Left lung (tissue), 10 donors: ENCODE measurements around the gene TUBGCP3. TPM values are rescaled to one million over a fixed set of nuclear protein-coding genes. Genes with fewer than 3 reads are reported as not detected.
A peak's percentile ranks its signal among the peaks of the same experiment; 100 is the strongest.

Experiments used
- ATAC-seq: fragments of 200-7000 bp; cut with Tn5 transposase; one replicate; pipeline ENCODE4 v1.9.1; 2020; ENCODE audit warnings: moderate library complexity
- DNase-seq, 4 donors: peaks; one replicate each; pipeline ENCODE4 v3.0.0-alpha.2; 2013 to 2020
- H3K27ac ChIP-seq, 2 donors: fragments of 200-600 bp; sonication (generic) in 1 of 2; one replicate each; pipeline versions ENCODE4 v1.5.0 to v1.8.0; 2020 to 2021
- H3K27me3 ChIP-seq, 2 donors: fragments of 200-600 bp; sonication (generic) in 1 of 2; one replicate each; pipeline versions ENCODE4 v1.5.0 to v1.8.0; 2020 to 2021
- H3K36me3 ChIP-seq, 2 donors: fragments of 200-600 bp; sonication (generic) in 1 of 2; one replicate each; pipeline versions ENCODE4 v1.5.0 to v1.8.0; 2020 to 2021
- H3K4me1 ChIP-seq, 2 donors: fragments of 200-600 bp; one replicate each; pipeline ENCODE4 v1.8.0; 2021
- H3K4me3 ChIP-seq, 2 donors: fragments of 200-600 bp; sonication (generic) in 1 of 2; one replicate each; pipeline versions ENCODE4 v1.5.0 to v1.8.0; 2020 to 2021; ENCODE audit warnings: mild to moderate bottlenecking in 1 of 2
- H3K9me3 ChIP-seq, 2 donors: fragments of 200-600 bp; sonication (generic) in 1 of 2; one replicate each; pipeline versions ENCODE4 v1.5.0 to v1.8.0; 2020 to 2021
- intact Hi-C, 2 donors: fragments of 100-400 bp; cut with DNase I; formaldehyde crosslinking; loops; one replicate each; pipeline versions ENCODE4 v1.11.2 to v1.14.2; 2022
- polyA plus RNA-seq, 6 donors: library from polyadenylated mRNA; unstranded; fragments of 120-200 nt; gene quantifications; one replicate each; pipeline ENCODE4 v1.2.1, GENCODE V29; 2013; ENCODE audit not compliant: insufficient read length in 6 of 6
- total RNA-seq, 2 donors: library from RNA; stranded (reverse); fragmentation: NEBNext Ultra II Directional; extraction: Animal tissue kit (Norgen Biotek cat#: 25700); gene quantifications; one replicate each; pipeline ENCODE4 v1.2.1, GENCODE V29; 2021
- TF ChIP-seq, protein P1 (sequence below), 2 donors: fragments of 200-600 bp; sonication (generic) in 1 of 2; IDR thresholded peaks; one replicate each; pipeline versions ENCODE4 v1.5.0 to v1.8.0; 2021; ENCODE audit warnings: antibody characterized with exemption in 2 of 2
- donor health status: DM: no; HTN: yes; CAD: no.
- donor health status: DM: no; HTN: no; CAD: no.

The TUBGCP3 gene
- total and polyA plus RNA-seq, 8 donors: 26.8 to 42.7 (median 32.7) TPM

DNA sequence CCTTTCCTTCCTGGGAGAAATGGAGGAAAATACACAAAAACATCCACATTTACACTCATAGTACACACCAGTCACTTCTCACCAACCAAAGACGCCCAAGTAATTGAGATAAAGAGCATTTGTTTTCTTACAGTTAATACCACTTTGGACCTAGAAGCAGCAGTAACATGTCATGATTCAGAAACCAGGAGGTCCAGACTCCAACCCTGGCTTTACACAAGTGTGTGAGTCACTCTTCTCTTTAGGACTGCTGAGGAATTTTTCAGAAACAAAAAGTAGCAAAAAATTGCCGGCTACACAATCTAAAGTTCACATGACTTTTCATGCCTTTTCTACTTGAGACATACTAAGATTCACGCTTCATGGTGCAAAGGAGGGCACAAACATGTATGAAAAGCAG is 42.1 kb downstream of the TUBGCP3 start:
- ATAC-seq: peak; percentile 88
- H3K36me3 ChIP-seq: peaks cover 0 to 73% of the 10 kb centered on the region in 2 donors

DNA sequence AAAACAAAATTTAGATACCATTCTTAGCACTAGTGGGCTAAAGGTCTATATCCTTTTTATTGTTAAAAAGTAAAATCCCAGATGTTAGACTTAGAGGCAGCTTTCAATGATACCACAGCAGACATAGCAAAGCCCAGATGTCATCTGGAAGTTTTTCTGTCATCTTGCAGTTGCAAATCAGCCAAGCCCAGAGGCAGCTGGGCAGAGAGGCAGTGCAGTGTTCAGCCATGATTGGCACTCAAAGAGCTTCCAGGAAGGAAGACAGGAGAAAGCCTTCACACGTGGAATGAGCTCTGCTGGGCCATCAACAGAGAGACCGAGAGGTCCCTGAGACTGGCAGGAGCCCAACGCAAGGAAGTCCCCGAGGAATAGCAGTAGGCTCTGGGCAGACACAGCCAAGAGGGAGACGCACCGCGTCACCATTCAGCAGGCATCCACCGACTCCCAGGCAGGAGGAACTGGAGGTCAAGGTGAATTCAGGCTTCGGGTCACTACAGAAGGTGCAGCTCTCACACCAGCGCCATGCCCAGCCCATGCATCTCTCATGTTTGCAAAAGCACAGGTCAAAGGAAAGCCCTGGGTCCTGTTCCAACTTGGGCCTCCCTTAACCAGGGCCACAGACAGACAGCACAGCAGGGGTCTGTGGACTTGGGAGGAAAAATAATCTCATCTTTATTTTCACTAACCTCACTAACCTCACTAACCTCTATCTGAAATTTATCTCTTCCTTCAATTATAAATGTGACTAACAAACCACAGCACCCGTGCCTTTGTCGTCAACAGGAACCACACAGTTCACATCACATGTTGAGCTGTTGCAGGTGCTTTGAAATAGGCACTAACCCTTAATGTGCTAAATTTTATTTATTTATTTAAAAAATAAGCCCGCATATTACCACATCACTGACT is 54.9 kb downstream of the TUBGCP3 start:
- Histone ChIP-seq H3K27ac (no peak overlapping the region), H3K4me1 (no peaks in the 10 kb centered on the region), H3K27me3 (no peaks in the 10 kb centered on the region), H3K36me3 (peaks cover 0 to 5% of the 10 kb centered on the region in 2 donors), H3K9me3 (no peaks in the 10 kb centered on the region), H3K4me3 (no peak overlapping the region)
- TF ChIP-seq, protein P1, sequence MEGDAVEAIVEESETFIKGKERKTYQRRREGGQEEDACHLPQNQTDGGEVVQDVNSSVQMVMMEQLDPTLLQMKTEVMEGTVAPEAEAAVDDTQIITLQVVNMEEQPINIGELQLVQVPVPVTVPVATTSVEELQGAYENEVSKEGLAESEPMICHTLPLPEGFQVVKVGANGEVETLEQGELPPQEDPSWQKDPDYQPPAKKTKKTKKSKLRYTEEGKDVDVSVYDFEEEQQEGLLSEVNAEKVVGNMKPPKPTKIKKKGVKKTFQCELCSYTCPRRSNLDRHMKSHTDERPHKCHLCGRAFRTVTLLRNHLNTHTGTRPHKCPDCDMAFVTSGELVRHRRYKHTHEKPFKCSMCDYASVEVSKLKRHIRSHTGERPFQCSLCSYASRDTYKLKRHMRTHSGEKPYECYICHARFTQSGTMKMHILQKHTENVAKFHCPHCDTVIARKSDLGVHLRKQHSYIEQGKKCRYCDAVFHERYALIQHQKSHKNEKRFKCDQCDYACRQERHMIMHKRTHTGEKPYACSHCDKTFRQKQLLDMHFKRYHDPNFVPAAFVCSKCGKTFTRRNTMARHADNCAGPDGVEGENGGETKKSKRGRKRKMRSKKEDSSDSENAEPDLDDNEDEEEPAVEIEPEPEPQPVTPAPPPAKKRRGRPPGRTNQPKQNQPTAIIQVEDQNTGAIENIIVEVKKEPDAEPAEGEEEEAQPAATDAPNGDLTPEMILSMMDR (IDR thresholded peaks at IDR 0.05): no peak
- no peak for ATAC-seq
- no peak for DNase-seq
- intact Hi-C loops: no loop called here

More for the DNA sequence above, 42.1 kb downstream of the TUBGCP3 start:
- H3K27ac ChIP-seq: no peak overlapping the region
- TF ChIP-seq, protein P1 (IDR thresholded peaks at IDR 0.05): no peak
- H3K4me3 ChIP-seq: no peak overlapping the region
- no peaks in the 10 kb centered on the region for H3K27me3 ChIP-seq
- intact Hi-C loops: no loop called here
- DNase-seq: no peak
- no peaks in the 10 kb centered on the region for H3K9me3 ChIP-seq
- H3K4me1 ChIP-seq: no peaks in the 10 kb centered on the region

DNA sequence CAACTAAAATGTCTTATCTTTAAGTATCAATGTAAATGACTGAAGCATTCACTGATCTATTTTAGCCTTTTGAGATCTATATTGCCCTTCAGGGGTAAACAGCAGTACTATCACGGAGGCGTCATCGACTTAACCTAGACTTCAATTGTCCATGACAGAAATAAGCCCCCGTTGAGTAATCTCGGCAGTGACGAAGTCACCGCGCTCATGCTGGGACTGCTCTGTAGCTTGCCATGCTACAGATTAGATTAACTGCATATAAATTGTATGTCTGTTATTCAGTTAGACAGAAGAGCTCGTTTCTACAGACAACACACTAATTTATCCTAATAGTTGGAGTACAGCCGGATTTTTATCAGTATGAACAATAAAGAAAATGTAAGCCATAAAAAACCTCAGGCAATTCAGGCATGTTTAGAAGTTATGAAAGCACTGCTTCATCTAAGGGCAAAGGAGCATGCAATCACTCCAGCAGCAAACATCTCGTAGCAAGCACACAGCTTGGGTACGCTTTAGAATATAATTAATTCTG is 56.6 kb downstream of the TUBGCP3 start:
- intact Hi-C loops: no loop called here
- peaks cover 0 to 6% of the 10 kb centered on the region in 2 donors for H3K36me3 ChIP-seq
- ATAC-seq: no peak
- H3K4me3 ChIP-seq: no peak overlapping the region
- no peaks in the 10 kb centered on the region for H3K4me1 ChIP-seq
- no peaks in the 10 kb centered on the region for H3K27me3 ChIP-seq
- H3K9me3 ChIP-seq: no peaks in the 10 kb centered on the region
- peak in 1 of 4 donors; percentile 31 for DNase-seq
- TF ChIP-seq, protein P1 (IDR thresholded peaks at IDR 0.05): no peak
- H3K27ac ChIP-seq: no peak overlapping the region

DNA sequence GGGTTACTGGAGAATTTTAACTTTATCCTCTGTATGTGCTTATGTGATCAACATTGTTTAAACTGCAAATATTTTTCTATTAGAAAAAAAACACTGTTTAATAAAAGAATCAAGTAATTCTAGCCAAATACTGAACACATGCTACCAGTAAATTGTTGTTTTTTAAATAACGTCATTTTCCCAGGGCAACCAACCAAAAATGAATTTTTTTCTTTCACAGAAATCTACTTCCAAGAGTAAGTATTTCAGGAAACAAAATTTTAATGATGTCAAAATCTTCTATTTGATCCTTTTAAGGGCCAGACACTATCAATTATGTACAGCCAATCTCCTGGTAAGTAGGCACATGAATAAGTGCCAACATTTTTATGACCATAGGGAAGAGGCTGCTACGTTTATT is 57.1 kb downstream of the TUBGCP3 start:
- no peak overlapping the region for H3K4me3 ChIP-seq
- ATAC-seq (no peak), DNase-seq (peak in 1 of 4 donors; percentile 17)
- no peaks in the 10 kb centered on the region for H3K9me3 ChIP-seq
- H3K27ac ChIP-seq: no peak overlapping the region
- H3K27me3 ChIP-seq: no peaks in the 10 kb centered on the region
- intact Hi-C loops: no loop called here
- TF ChIP-seq, protein P1 (IDR thresholded peaks at IDR 0.05): no peak
- no peaks in the 10 kb centered on the region for H3K4me1 ChIP-seq
- peaks cover 0 to 10% of the 10 kb centered on the region in 2 donors for H3K36me3 ChIP-seq

DNA sequence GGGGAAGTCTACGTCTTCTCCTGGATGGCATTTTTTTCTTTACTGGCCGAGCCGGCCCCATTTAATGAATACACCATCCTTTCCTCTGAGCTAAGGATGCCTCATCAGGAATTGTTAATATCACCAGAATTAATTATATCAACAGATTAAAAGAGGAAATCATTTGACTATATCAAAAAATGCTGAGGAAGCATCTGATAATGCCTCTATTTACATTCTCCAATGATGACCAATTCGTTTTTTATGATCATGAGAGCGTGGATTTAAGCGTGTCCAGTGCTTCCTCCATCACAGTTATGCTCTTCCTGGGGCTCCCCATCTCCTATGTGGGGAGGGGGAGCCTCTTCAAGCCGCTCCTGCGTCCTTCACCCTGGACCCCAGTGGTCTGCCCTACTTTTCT is 58.7 kb downstream of the TUBGCP3 start:
- Histone ChIP-seq H3K27me3 (no peaks in the 10 kb centered on the region), H3K4me3 (no peak overlapping the region), H3K36me3 (peaks cover 0 to 16% of the 10 kb centered on the region in 2 donors), H3K27ac (no peak overlapping the region), H3K9me3 (no peaks in the 10 kb centered on the region), H3K4me1 (no peaks in the 10 kb centered on the region)
- ATAC-seq: no peak
- no peak for DNase-seq
- intact Hi-C loops: no loop called here
- TF ChIP-seq, protein P1 (IDR thresholded peaks at IDR 0.05): no peak
